H1 (cell line): ENCODE data around the gene FRMD3. TPM values are rescaled to one million over a fixed set of nuclear protein-coding genes. Genes with fewer than 3 reads are reported as not detected.

Experiments
- ASH2L ChIP-seq: fragments of 200-600, 300-600 bp; sonication (generic); IDR thresholded peaks from one replicate; pipeline ENCODE4 v1.7.1; 2017; ENCODE audit warnings: low read length
- BCL11A ChIP-seq, 2 experiments: IDR thresholded peaks; one replicate each; pipeline ENCODE4 v1.6.1; 2011; ENCODE audit warnings: low read depth in 2 of 2, low read length in 2 of 2, mild to moderate bottlenecking in 2 of 2
- CBX5 ChIP-seq: fragments of 300-800, 300-1000 bp; sonication (generic); IDR thresholded peaks from 2 replicates; pipeline ENCODE4 v1.7.1; 2016; ENCODE audit warnings: antibody characterized with exemption, low read length, low read depth
- CHD2 ChIP-seq: IDR thresholded peaks from 2 replicates; pipeline ENCODE4 v1.6.1; 2012; ENCODE audit warnings: low read length, improper control_type of control experiment
- CHD7 ChIP-seq: fragments of 300-600 bp; sonication (generic); IDR thresholded peaks from 2 replicates; pipeline ENCODE4 v1.7.1; 2012; ENCODE audit warnings: low read length, moderate library complexity, mild to moderate bottlenecking, inconsistent platforms; ENCODE audit not compliant: insufficient replicate concordance
- CREB1 ChIP-seq: IDR thresholded peaks from 2 replicates; pipeline ENCODE4 v1.6.1; 2012; ENCODE audit warnings: inconsistent platforms
- KDM5A ChIP-seq: fragments of 200-600 bp; IDR thresholded peaks from 2 replicates; pipeline ENCODE4 v1.7.1; 2012; ENCODE audit warnings: mild to moderate bottlenecking, low read length, inconsistent platforms, mixed read lengths
- SIRT6 ChIP-seq: IDR thresholded peaks from one replicate; pipeline ENCODE4 v1.7.1; 2012; ENCODE audit warnings: low read length, inconsistent platforms
- SIX5 ChIP-seq: IDR thresholded peaks from 2 replicates; pipeline ENCODE4 v1.6.1; 2011; ENCODE audit warnings: mild to moderate bottlenecking, low read depth, low read length
- USF2 ChIP-seq: IDR thresholded peaks from 2 replicates; pipeline ENCODE4 v1.6.1; 2011; ENCODE audit warnings: low read length, improper control_type of control experiment
- YY1 ChIP-seq: IDR thresholded peaks from 2 replicates; pipeline ENCODE4 v1.6.1; 2011; ENCODE audit warnings: low read depth, mild to moderate bottlenecking, low read length
- polyA plus RNA-seq, 7 experiments: library from polyadenylated mRNA; depleted of rRNA in 3 of 7; stranded (reverse) in 5 of 7; unstranded in 2 of 7; fragments of >200 nt in 5 of 7; fragments of 200-250 nt in 2 of 7; gene quantifications; 1 replicate in 5 of 7; 2 replicates in 1 of 7; 4 replicates in 1 of 7; pipeline versions ENCODE4 v1.2.1 to v1.2.3, GENCODE V29; 2011 to 2013; ENCODE audit warnings: missing spikeins in 2 of 7, mixed read lengths in 2 of 7
- total RNA-seq: library from RNA; stranded (reverse); fragmentation: NEBNext Ultra II Directional; extraction: Animal tissue kit (Norgen Biotek cat#: 25700); gene quantifications from 2 replicates; pipeline ENCODE4 v1.2.1, GENCODE V29; 2021

The FRMD3 gene
- total and polyA plus RNA-seq, 2 of the 8 experiments (the other 6 are each of a cell fraction or from before 2014, with no cell fraction given) = 0.15 to 1.4 TPM

GRCh38 chr9:83419961-83420360, 118.2 kb downstream of the FRMD3 start (continued):
- TF ChIP-seq CHD7 (no peak), SIRT6 (no peak), USF2 (no peak), KDM5A (no peak), CBX5 (no peak), YY1 (no peak), SIX5 (no peak), BCL11A (IDR thresholded peaks at IDR 0.05; ENCODE audit: low read depth in 2 of 2, low read length in 2 of 2) (no peak), CREB1 (no peak), CHD2 (no peak), ASH2L (no peak)
